Rectal smooth muscle tissue (tissue), 1 donor: ENCODE measurements around the gene ADD3.

Experiments used
- H3K27ac ChIP-seq: one replicate; pipeline ENCODE4 v1.7.0; 2013; ENCODE audit warnings: low read depth, low read length, inconsistent platforms
- H3K27me3 ChIP-seq: one replicate; pipeline ENCODE4 v1.7.0; 2013; ENCODE audit warnings: low read length; ENCODE audit not compliant: control insufficient read depth, insufficient read depth
- H3K36me3 ChIP-seq: one replicate; pipeline ENCODE4 v1.7.0; 2013; ENCODE audit warnings: low read length; ENCODE audit not compliant: control insufficient read depth, insufficient read depth
- H3K4me1 ChIP-seq: one replicate; pipeline ENCODE4 v1.7.0; 2013; ENCODE audit warnings: low read length; ENCODE audit not compliant: control insufficient read depth, insufficient read depth
- H3K4me3 ChIP-seq: one replicate; pipeline ENCODE4 v1.7.0; 2013; ENCODE audit warnings: low read length
- H3K9ac ChIP-seq: one replicate; pipeline ENCODE4 v1.7.0; 2013; ENCODE audit warnings: low read length

Gene ADD3

GRCh38 chr10:110010486-110011378, 2.9 kb downstream of the ADD3 start:
- no peak overlapping the region for H3K9ac ChIP-seq
- H3K4me3 ChIP-seq = no peak overlapping the region
- H3K4me1 ChIP-seq = peaks cover 7% of the 10 kb centered on the region
- no peaks in the 10 kb centered on the region for H3K36me3 ChIP-seq
- H3K27me3 ChIP-seq = no peaks in the 10 kb centered on the region
- H3K27ac ChIP-seq = no peak overlapping the region

GRCh38 chr10:110011681-110012080, 3.9 kb downstream of the ADD3 start:
- H3K4me3 ChIP-seq = no peak overlapping the region
- H3K4me1 ChIP-seq = peaks cover 10% of the 10 kb centered on the region
- H3K36me3 ChIP-seq = no peaks in the 10 kb centered on the region
- no peak overlapping the region for H3K9ac ChIP-seq
- H3K27me3 ChIP-seq = no peaks in the 10 kb centered on the region
- H3K27ac ChIP-seq = no peak overlapping the region

GRCh38 chr10:110013630-110014293, 6.0 kb downstream of the ADD3 start:
- Histone ChIP-seq H3K27me3 (no peaks in the 10 kb centered on the region), H3K4me1 (peaks cover 10% of the 10 kb centered on the region), H3K9ac (no peak overlapping the region), H3K36me3 (no peaks in the 10 kb centered on the region), H3K4me3 (no peak overlapping the region), H3K27ac (no peak overlapping the region)

GRCh38 chr10:110016039-110016438, 8.3 kb downstream of the ADD3 start:
- Histone ChIP-seq H3K4me3 (no peak overlapping the region), H3K4me1 (peaks cover 4% of the 10 kb centered on the region), H3K27ac (no peak overlapping the region), H3K9ac (no peak overlapping the region), H3K27me3 (no peaks in the 10 kb centered on the region), H3K36me3 (no peaks in the 10 kb centered on the region)

GRCh38 chr10:110017052-110017451, 9.3 kb downstream of the ADD3 start:
- no peak overlapping the region for H3K9ac ChIP-seq
- no peak overlapping the region for H3K27ac ChIP-seq
- H3K36me3 ChIP-seq = no peaks in the 10 kb centered on the region
- peaks cover 3% of the 10 kb centered on the region for H3K4me1 ChIP-seq
- H3K27me3 ChIP-seq = no peaks in the 10 kb centered on the region
- H3K4me3 ChIP-seq = no peak overlapping the region

- Histone ChIP-seq H3K4me1 (peaks cover 3% of the 10 kb centered on the region), H3K9ac (no peak overlapping the region), H3K4me3 (no peak overlapping the region), H3K27ac (no peak overlapping the region), H3K36me3 (no peaks in the 10 kb centered on the region), H3K27me3 (no peaks in the 10 kb centered on the region)
Observed at GRCh38 chr10:110017907-110018306, 10.1 kb downstream of the ADD3 start.

- Histone ChIP-seq H3K36me3 (no peaks in the 10 kb centered on the region), H3K4me3 (no peak overlapping the region), H3K4me1 (peaks cover 3% of the 10 kb centered on the region), H3K9ac (no peak overlapping the region), H3K27ac (no peak overlapping the region), H3K27me3 (no peaks in the 10 kb centered on the region)
Observed at GRCh38 chr10:110020265-110020664, 12.5 kb downstream of the ADD3 start.

- Histone ChIP-seq H3K4me3 (no peak overlapping the region), H3K36me3 (no peaks in the 10 kb centered on the region), H3K27me3 (no peaks in the 10 kb centered on the region), H3K9ac (no peak overlapping the region), H3K27ac (no peak overlapping the region), H3K4me1 (no peaks in the 10 kb centered on the region)
Observed at GRCh38 chr10:110022716-110023504, 15.1 kb downstream of the ADD3 start.

- H3K4me1 ChIP-seq = no peaks in the 10 kb centered on the region
- no peaks in the 10 kb centered on the region for H3K36me3 ChIP-seq
- no peak overlapping the region for H3K4me3 ChIP-seq
- no peak overlapping the region for H3K9ac ChIP-seq
- no peaks in the 10 kb centered on the region for H3K27me3 ChIP-seq
- H3K27ac ChIP-seq = no peak overlapping the region
Observed at GRCh38 chr10:110023785-110024465, 16.1 kb downstream of the ADD3 start.

GRCh38 chr10:110029450-110029849, 21.7 kb downstream of the ADD3 start:
- no peaks in the 10 kb centered on the region for H3K36me3 ChIP-seq
- H3K4me1 ChIP-seq = peaks cover 7% of the 10 kb centered on the region
- H3K9ac ChIP-seq = no peak overlapping the region
- no peaks in the 10 kb centered on the region for H3K27me3 ChIP-seq
- no peak overlapping the region for H3K27ac ChIP-seq
- H3K4me3 ChIP-seq = no peak overlapping the region

- no peak overlapping the region for H3K9ac ChIP-seq
- H3K36me3 ChIP-seq = no peaks in the 10 kb centered on the region
- H3K27ac ChIP-seq = no peak overlapping the region
- H3K4me3 ChIP-seq = no peak overlapping the region
- H3K4me1 ChIP-seq = peaks cover 7% of the 10 kb centered on the region
- H3K27me3 ChIP-seq = no peaks in the 10 kb centered on the region
Observed at GRCh38 chr10:110032801-110033700, 25.3 kb downstream of the ADD3 start.
